Endothelial cell of umbilical vein (primary cell): ENCODE measurements around the gene PDE6C. TPM values are rescaled to one million over a fixed set of nuclear protein-coding genes. Genes with fewer than 3 reads are reported as not detected.

Experiments used
- BruUV-seq: library from RNA; stranded (reverse); fragments of 400-500 nt; replicated peaks from 2 replicates; lab custom pipeline; 2021; lab: Mats Ljungman, UMichigan
- CTCF ChIA-PET: fragments of 300-600, 350-600 bp; sonication (Branson Sonifier 250); formaldehyde crosslinking; loops from one replicate; lab custom pipeline; 2021; ENCODE audit warnings: antibody characterized with exemption, inconsistent platforms; lab: Charles Lee
- POLR2A ChIA-PET: fragments of 300-600, 350-600 bp; sonication (Branson Sonifier 250); formaldehyde crosslinking; loops from one replicate; lab custom pipeline; 2021; ENCODE audit warnings: antibody characterized with exemption, inconsistent platforms; lab: Charles Lee
- DNase-seq: peaks from one replicate; pipeline ENCODE4 v3.0.0-alpha.2; 2011; ENCODE audit warnings: low read depth, low spot score
- FAIRE-seq: peaks from 2 replicates; lab custom pipeline; 2011; peaks lifted over from hg19 to GRCh38; lab: Jason Lieb, UNC
- H2AFZ ChIP-seq: 2 replicates; pipeline ENCODE4 v1.6.0; 2012; ENCODE audit warnings: low read depth, low read length, control low read depth, inconsistent platforms
- H3K27ac ChIP-seq: 2 replicates; pipeline ENCODE4 v1.5.1; 2011; ENCODE audit warnings: low read depth, mild to moderate bottlenecking, control low read depth, low read length, moderate library complexity; ENCODE audit not compliant: insufficient read depth
- H3K27me3 ChIP-seq, 2 experiments: 2 replicates each; pipeline versions ENCODE4 v1.6.0 to v1.6.1; 2011; ENCODE audit warnings: low read length in 2 of 2, mixed read lengths in 1 of 2; ENCODE audit not compliant: control insufficient read depth in 2 of 2, insufficient read depth in 2 of 2
- H3K36me3 ChIP-seq, 2 experiments: 2 replicates in 1 of 2; 3 replicates in 1 of 2; pipeline ENCODE4 v1.5.1; 2011; ENCODE audit warnings: low read length in 2 of 2, mild to moderate bottlenecking in 1 of 2, moderate library complexity in 1 of 2; ENCODE audit not compliant: control insufficient read depth in 2 of 2, insufficient read depth in 2 of 2; ENCODE audit errors: extremely low read depth in 1 of 2
- H3K4me1 ChIP-seq: 3 replicates; pipeline ENCODE4 v1.5.1; 2011; ENCODE audit warnings: mild to moderate bottlenecking, low read length; ENCODE audit not compliant: control insufficient read depth, insufficient read depth; ENCODE audit errors: extremely low read depth
- H3K4me2 ChIP-seq: 2 replicates; pipeline ENCODE4 v1.6.1; 2011; ENCODE audit warnings: low read length, control low read depth, mixed read lengths; ENCODE audit not compliant: insufficient read depth
- H3K4me3 ChIP-seq, 3 experiments: fragments of 200-600 bp in 1 of 3; sonication (generic), shearing (Covaris generic) in 1 of 3; replicated peaks in 1 of 3; 2 replicates each; pipeline ENCODE4 v1.5.1; 2011 to 2016; ENCODE audit warnings: control low read depth in 3 of 3, low read length in 3 of 3, mild to moderate bottlenecking in 2 of 3, inconsistent platforms in 1 of 3, low read depth in 1 of 3, moderate library complexity in 1 of 3; ENCODE audit not compliant: insufficient read depth in 1 of 3
- H3K79me2 ChIP-seq: 2 replicates; pipeline ENCODE4 v1.6.0; 2012; ENCODE audit warnings: low read length, inconsistent platforms; ENCODE audit not compliant: control insufficient read depth, insufficient read depth
- H3K9ac ChIP-seq: replicated peaks from 2 replicates; pipeline ENCODE3; 2011; ENCODE audit warnings: low read length, control low read depth; ENCODE audit not compliant: insufficient read depth; ENCODE audit errors: extremely low read depth
- H3K9me1 ChIP-seq: replicated peaks from 3 replicates; pipeline ENCODE4 v1.6.0; 2011; ENCODE audit warnings: mild to moderate bottlenecking, low read length; ENCODE audit not compliant: control insufficient read depth, insufficient read depth; ENCODE audit errors: extremely low read depth
- H3K9me3 ChIP-seq: replicated peaks from 2 replicates; pipeline ENCODE4 v1.5.1; 2012; ENCODE audit warnings: low read length, inconsistent platforms; ENCODE audit not compliant: control insufficient read depth, insufficient read depth
- H4K20me1 ChIP-seq: replicated peaks from 2 replicates; pipeline ENCODE3; 2011; ENCODE audit warnings: mild to moderate bottlenecking, low read length; ENCODE audit not compliant: control insufficient read depth, insufficient read depth; ENCODE audit errors: extremely low read depth
- EZH2 ChIP-seq: IDR thresholded peaks from 2 replicates; pipeline ENCODE4 v1.6.1; 2012; ENCODE audit warnings: borderline replicate concordance, low read depth, mild to moderate bottlenecking, moderate library complexity, low read length, inconsistent platforms; ENCODE audit not compliant: severe bottlenecking
- FOS ChIP-seq: IDR thresholded peaks from 2 replicates; pipeline ENCODE4 v1.6.1; 2011; ENCODE audit warnings: mild to moderate bottlenecking, low read length, moderate library complexity, borderline replicate concordance; ENCODE audit not compliant: insufficient read depth
- GATA2 ChIP-seq: IDR thresholded peaks from 2 replicates; pipeline ENCODE4 v1.7.0; 2011; ENCODE audit warnings: low read depth, mild to moderate bottlenecking, moderate library complexity, mixed read lengths, low read length; ENCODE audit not compliant: insufficient read length, insufficient read depth
- JUN ChIP-seq: IDR thresholded peaks from 2 replicates; pipeline ENCODE4 v1.6.1; 2011; ENCODE audit warnings: borderline replicate concordance, low read depth; ENCODE audit not compliant: insufficient read length, insufficient read depth
- MYC ChIP-seq: IDR thresholded peaks from one replicate; pipeline ENCODE4 v1.6.1; 2011; ENCODE audit warnings: mild to moderate bottlenecking, low read depth, low read length
- POLR2A ChIP-seq: IDR thresholded peaks from 2 replicates; pipeline ENCODE4 v1.6.1; 2012; ENCODE audit warnings: low read depth, mild to moderate bottlenecking, control low read depth, low read length
- POLR2AphosphoS5 ChIP-seq: IDR thresholded peaks from 2 replicates; pipeline ENCODE4 v1.6.1; 2012; ENCODE audit warnings: low read depth, mild to moderate bottlenecking, control low read depth, low read length, moderate library complexity; ENCODE audit not compliant: insufficient read depth
- dilution Hi-C: fragments of 300-500 bp; cut with MboI; formaldehyde crosslinking; loops from one replicate; pipeline ENCODE4 v1.15.0; 2019; ENCODE audit warnings: low sequenced_read_pairs; ENCODE audit not compliant: extremely low pct_ligation_motif_present
- intact Hi-C: fragments of 100-400 bp; cut with micrococcal nuclease; formaldehyde crosslinking; loops from one replicate; pipeline ENCODE4 v1.10.0; 2022
- polyA plus RNA-seq, 4 experiments: library from polyadenylated mRNA; depleted of rRNA in 3 of 4; stranded (reverse) in 3 of 4; unstranded in 1 of 4; fragments of >200 nt; gene quantifications; 2 replicates each; pipeline versions ENCODE4 v1.2.1 to v1.2.3, GENCODE V29; 2011 to 2012; ENCODE audit warnings: missing spikeins in 1 of 4
- total RNA-seq: library from RNA; stranded (reverse); gene quantifications from 2 replicates; pipeline ENCODE4 v1.2.3, GENCODE V29; 2021
- TF ChIP-seq, protein P1 (sequence below): IDR thresholded peaks from 2 replicates; pipeline ENCODE4 v1.6.1; 2011; ENCODE audit not compliant: insufficient read depth, insufficient read length
- TF ChIP-seq, protein P2 (sequence below), 2 donors: IDR thresholded peaks; 1 replicate in 1 of 2; 2 replicates in 1 of 2; pipeline ENCODE4 v1.5.1; 2011; ENCODE audit warnings: low read length in 2 of 2, mild to moderate bottlenecking in 2 of 2, moderate library complexity in 2 of 2, control low read depth in 1 of 2, inconsistent platforms in 1 of 2, low read depth in 1 of 2; ENCODE audit not compliant: insufficient read depth in 1 of 2; ENCODE audit errors: extremely low read depth in 1 of 2

Gene PDE6C
- total and polyA plus RNA-seq, 2 donors (not counting 3 experiments of a cell fraction or from before 2014, with no cell fraction given) = not detected

DNA sequence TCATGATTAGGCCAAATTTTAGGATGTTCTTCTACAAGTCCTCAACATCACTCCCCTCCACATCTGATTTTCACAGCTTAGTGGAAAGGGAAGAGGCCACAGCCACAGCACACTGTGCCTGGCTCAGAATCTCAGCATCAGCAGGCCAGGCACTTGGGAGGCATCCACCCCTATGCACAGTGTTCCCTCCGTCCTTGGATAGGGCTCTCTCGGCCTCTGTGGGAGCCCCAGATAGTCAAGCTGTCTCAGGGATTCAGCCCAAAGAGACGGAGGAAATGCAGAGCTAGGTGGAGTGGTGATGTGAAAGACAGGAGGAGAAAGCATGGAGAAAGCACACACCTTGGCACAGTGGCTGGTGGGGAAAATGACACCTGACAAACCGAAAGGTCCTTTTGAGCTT lies 12.6 kb upstream of the PDE6C start:
- POLR2A ChIA-PET = no interaction called here
- Histone ChIP-seq H3K4me3 (no peak overlapping the region), H3K4me1 (no peaks in the 10 kb centered on the region), H4K20me1 (no peaks in the 10 kb centered on the region), H3K9me1 (no peaks in the 10 kb centered on the region), H3K27ac (no peak overlapping the region), H3K79me2 (no peaks in the 10 kb centered on the region), H3K36me3 (no peaks in the 10 kb centered on the region), H3K4me2 (no peak overlapping the region), H3K9me3 (no peaks in the 10 kb centered on the region), H2AFZ (no peak overlapping the region), H3K9ac (no peak overlapping the region), H3K27me3 (peaks cover 28 to 52% of the 10 kb centered on the region in 2 experiments)
- FAIRE-seq (no peak), DNase-seq (no peak)
- dilution Hi-C loops (no loop called here), intact Hi-C loops (no loop called here)
- CTCF ChIA-PET = interaction anchor here (0.9 kb wide), 1 partner anchor 45 kb away, joined by 3 read pairs; no protein-coding TSS in a partner anchor
- no TSS peak for BruUV-seq
- TF ChIP-seq POLR2A = no peak
- TF ChIP-seq GATA2 = no peak
- TF ChIP-seq MYC = no peak
- no peak for TF ChIP-seq POLR2AphosphoS5
- no peak for TF ChIP-seq FOS
- TF ChIP-seq EZH2 = no peak
- TF ChIP-seq, protein P1, sequence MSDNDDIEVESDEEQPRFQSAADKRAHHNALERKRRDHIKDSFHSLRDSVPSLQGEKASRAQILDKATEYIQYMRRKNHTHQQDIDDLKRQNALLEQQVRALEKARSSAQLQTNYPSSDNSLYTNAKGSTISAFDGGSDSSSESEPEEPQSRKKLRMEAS = no peak
- TF ChIP-seq JUN = no peak
- TF ChIP-seq, protein P2, sequence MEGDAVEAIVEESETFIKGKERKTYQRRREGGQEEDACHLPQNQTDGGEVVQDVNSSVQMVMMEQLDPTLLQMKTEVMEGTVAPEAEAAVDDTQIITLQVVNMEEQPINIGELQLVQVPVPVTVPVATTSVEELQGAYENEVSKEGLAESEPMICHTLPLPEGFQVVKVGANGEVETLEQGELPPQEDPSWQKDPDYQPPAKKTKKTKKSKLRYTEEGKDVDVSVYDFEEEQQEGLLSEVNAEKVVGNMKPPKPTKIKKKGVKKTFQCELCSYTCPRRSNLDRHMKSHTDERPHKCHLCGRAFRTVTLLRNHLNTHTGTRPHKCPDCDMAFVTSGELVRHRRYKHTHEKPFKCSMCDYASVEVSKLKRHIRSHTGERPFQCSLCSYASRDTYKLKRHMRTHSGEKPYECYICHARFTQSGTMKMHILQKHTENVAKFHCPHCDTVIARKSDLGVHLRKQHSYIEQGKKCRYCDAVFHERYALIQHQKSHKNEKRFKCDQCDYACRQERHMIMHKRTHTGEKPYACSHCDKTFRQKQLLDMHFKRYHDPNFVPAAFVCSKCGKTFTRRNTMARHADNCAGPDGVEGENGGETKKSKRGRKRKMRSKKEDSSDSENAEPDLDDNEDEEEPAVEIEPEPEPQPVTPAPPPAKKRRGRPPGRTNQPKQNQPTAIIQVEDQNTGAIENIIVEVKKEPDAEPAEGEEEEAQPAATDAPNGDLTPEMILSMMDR (IDR thresholded peaks at IDR 0.05; ENCODE audit: extremely low read depth in 1 of 2, insufficient read depth in 1 of 2, low read depth in 1 of 2, low read length in 2 of 2) = no peak
